ENCODE results near the gene PIGV. TPM values are rescaled to one million over a fixed set of nuclear protein-coding genes. Genes with fewer than 3 reads are reported as not detected.
"Not testable (repeated sequence)": the region's sequence is repeated elsewhere in the genome, so short reads cannot be mapped to it uniquely, and the experiment has no call there.

PIGV gene
- total RNA-seq, 4 donors from 2014 or later = 13.7 to 30.0 (median 15.5) TPM

- peaks cover 0 to 15% (median 0%) of the 10 kb centered on the region in 3 donors for H3K4me1 ChIP-seq
- H3K27ac ChIP-seq = no peak overlapping the region
- no peak overlapping the region for H3K4me3 ChIP-seq
- H3K36me3 ChIP-seq = peaks cover 0 to 71% of the 10 kb centered on the region in 2 donors
- WGBS, 2 donors (ENCODE audit: low coverage in 1 of 2) = 80 to 82% methylated on average over 11 to 14 of the region's 23 CpGs
- TF ChIP-seq POLR2AphosphoS5 (IDR thresholded peaks at IDR 0.05) = no peak
- TF ChIP-seq EP300 (IDR thresholded peaks at IDR 0.05) = no peak
- no peak for TF ChIP-seq CTCF (IDR thresholded peaks at IDR 0.05)
- no peak for TF ChIP-seq POLR2A (IDR thresholded peaks at IDR 0.05)
- H3K9me3 ChIP-seq = no peaks in the 10 kb centered on the region
- H3K27me3 ChIP-seq = no peaks in the 10 kb centered on the region
- no peak for ATAC-seq
These were observed 46.0 kb downstream of the PIGV start for GRCh38 chr1:26833432-26834405.

GRCh38 chr1:26837665-26838064 lies 49.9 kb downstream of the PIGV start:
- ATAC-seq, H3K27me3 ChIP-seq: not testable (repeated sequence)
- WGBS, 2 donors (ENCODE audit: low coverage in 1 of 2) = 85 to 93% methylated on average over 4 to 5 of the region's 5 CpGs

GRCh38 chr1:26838474-26839338 lies 51.0 kb downstream of the PIGV start:
- TF ChIP-seq POLR2A (IDR thresholded peaks at IDR 0.05) = no peak
- no peak for TF ChIP-seq CTCF (IDR thresholded peaks at IDR 0.05)
- TF ChIP-seq EP300 (IDR thresholded peaks at IDR 0.05) = no peak
- no peak for TF ChIP-seq POLR2AphosphoS5 (IDR thresholded peaks at IDR 0.05)
- H3K4me3 ChIP-seq = no peak overlapping the region
- no peaks in the 10 kb centered on the region for H3K4me1 ChIP-seq
- H3K27me3 ChIP-seq = no peaks in the 10 kb centered on the region
- H3K27ac ChIP-seq = no peak overlapping the region
- no peaks in the 10 kb centered on the region for H3K9me3 ChIP-seq
- ATAC-seq = no peak
- WGBS, 2 donors (ENCODE audit: low coverage in 1 of 2) = 79% methylated on average over 5 of the region's 8 CpGs; no CpG with 5 or more reads in 1 of the 2 donors
- H3K36me3 ChIP-seq = peaks cover 0 to 97% of the 10 kb centered on the region in 2 donors

More at GRCh38 chr1:26837665-26838064, 49.9 kb downstream of the PIGV start:
- H3K9me3 ChIP-seq, H3K4me1 ChIP-seq, H3K27ac ChIP-seq, H3K4me3 ChIP-seq: not testable (repeated sequence)
- peaks cover 0 to 97% of the 10 kb centered on the region in 2 donors for H3K36me3 ChIP-seq

GRCh38 chr1:26839339-26839722 lies 51.6 kb downstream of the PIGV start:
- Histone ChIP-seq H3K27me3 (no peaks in the 10 kb centered on the region), H3K36me3 (peaks cover 0 to 97% of the 10 kb centered on the region in 2 donors), H3K9me3 (no peaks in the 10 kb centered on the region), H3K4me1 (no peaks in the 10 kb centered on the region), H3K27ac (no peak overlapping the region), H3K4me3 (no peak overlapping the region)
- TF ChIP-seq CTCF (IDR thresholded peaks at IDR 0.05) (no peak), POLR2AphosphoS5 (IDR thresholded peaks at IDR 0.05) (no peak), EP300 (IDR thresholded peaks at IDR 0.05) (no peak), POLR2A (IDR thresholded peaks at IDR 0.05) (no peak)
- 80% methylated on average over 1 of the region's 1 CpG; no CpG with 5 or more reads in 1 of the 2 donors for WGBS, 2 donors (ENCODE audit: low coverage in 1 of 2)
- ATAC-seq = no peak

GRCh38 chr1:26839779-26840178 lies 52.0 kb downstream of the PIGV start:
- TF ChIP-seq EP300 (IDR thresholded peaks at IDR 0.05) = no peak
- TF ChIP-seq POLR2AphosphoS5 (IDR thresholded peaks at IDR 0.05) = no peak
- no peak for TF ChIP-seq POLR2A (IDR thresholded peaks at IDR 0.05)
- no peak for TF ChIP-seq CTCF (IDR thresholded peaks at IDR 0.05)
- no peak for ATAC-seq
- Histone ChIP-seq H3K36me3 (peaks cover 0 to 96% of the 10 kb centered on the region in 2 donors), H3K4me1 (no peaks in the 10 kb centered on the region), H3K27me3 (no peaks in the 10 kb centered on the region), H3K4me3 (no peak overlapping the region), H3K9me3 (no peaks in the 10 kb centered on the region), H3K27ac (no peak overlapping the region)
- 82% methylated on average over 3 of the region's 6 CpGs; no CpG with 5 or more reads in 1 of the 2 donors for WGBS, 2 donors (ENCODE audit: low coverage in 1 of 2)
